RWPE2 (cell line): ENCODE measurements around the gene SARNP.

ENCODE experiments used
- ATAC-seq: fragments of 200-7000 bp; cut with Tn5 transposase; 3 replicates; pipeline ENCODE4 v1.9.1; 2021; ENCODE audit warnings: low read depth
- DNase-seq: peaks from one replicate; pipeline ENCODE4 v3.0.0-alpha.2; 2020; ENCODE audit warnings: low spot score
- H3K27ac ChIP-seq: fragments of 450-650 bp; 2 replicates; pipeline ENCODE4 v1.5.1; 2017; ENCODE audit warnings: mild to moderate bottlenecking; ENCODE audit not compliant: poor library complexity, severe bottlenecking
- H3K27me3 ChIP-seq: fragments of 250-450 bp; sonication (Bioruptor Pico); 2 replicates; pipeline ENCODE4 v1.5.1; 2021; ENCODE audit warnings: mild to moderate bottlenecking, moderate library complexity; ENCODE audit not compliant: insufficient read depth, poor library complexity, severe bottlenecking
- H3K36me3 ChIP-seq: fragments of 250-450 bp; sonication (Bioruptor Pico); 2 replicates; pipeline ENCODE4 v1.5.1; 2020; ENCODE audit warnings: low read depth, mild to moderate bottlenecking, moderate library complexity
- H3K4me1 ChIP-seq: fragments of 250-450 bp; sonication (Bioruptor Pico); 2 replicates; pipeline ENCODE4 v1.5.1; 2021; ENCODE audit warnings: mild to moderate bottlenecking, moderate library complexity; ENCODE audit not compliant: insufficient read depth, poor library complexity, severe bottlenecking
- H3K4me3 ChIP-seq: fragments of 250-450 bp; sonication (Bioruptor Pico); 2 replicates; pipeline ENCODE4 v1.5.1; 2021; ENCODE audit warnings: mild to moderate bottlenecking, moderate library complexity; ENCODE audit not compliant: severe bottlenecking
- H3K9me3 ChIP-seq: fragments of 250-450 bp; sonication (Bioruptor Pico); 2 replicates; pipeline ENCODE4 v1.5.1; 2021; ENCODE audit warnings: mild to moderate bottlenecking, moderate library complexity; ENCODE audit not compliant: severe bottlenecking
- TF ChIP-seq, protein P1 (sequence below): fragments of 450-650 bp; IDR thresholded peaks from one replicate; pipeline ENCODE4 v1.5.1; 2017; ENCODE audit warnings: mild to moderate bottlenecking, moderate library complexity; ENCODE audit not compliant: poor library complexity, severe bottlenecking

SARNP gene

DNA sequence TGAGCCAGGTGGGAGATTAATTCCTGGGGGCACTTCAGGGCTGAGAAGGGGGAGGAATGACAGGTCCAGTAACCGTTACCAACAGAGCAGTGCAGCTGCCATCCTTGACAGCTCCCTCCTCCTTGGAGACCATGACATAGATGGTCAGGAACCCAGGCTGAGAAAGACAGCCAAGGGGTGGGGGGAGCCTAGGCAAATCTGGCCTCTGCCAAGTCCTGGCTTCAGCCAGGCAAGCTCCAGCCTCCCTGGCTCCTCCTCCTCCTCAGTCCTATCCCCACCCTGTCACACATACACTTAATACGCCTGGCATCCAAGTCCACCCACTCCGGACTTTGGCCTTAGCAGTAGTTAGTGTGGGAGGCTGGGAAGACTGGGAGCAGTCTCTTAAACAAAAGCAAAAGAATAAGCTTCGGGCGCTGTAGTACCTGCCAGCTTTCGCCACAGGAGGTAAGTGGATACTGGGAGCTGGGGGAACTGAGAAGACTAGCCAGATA, 97.4 kb downstream of the SARNP start, which contains the start of gene RDH5:
TSS of gene RDH5 (plus strand) at position 323 of the 494 bp plus-strand sequence. CDS start 792 bp downstream, outside the sequence.
- H3K27me3 ChIP-seq, result no peaks in the 10 kb centered on the region
- TF ChIP-seq, protein P1, sequence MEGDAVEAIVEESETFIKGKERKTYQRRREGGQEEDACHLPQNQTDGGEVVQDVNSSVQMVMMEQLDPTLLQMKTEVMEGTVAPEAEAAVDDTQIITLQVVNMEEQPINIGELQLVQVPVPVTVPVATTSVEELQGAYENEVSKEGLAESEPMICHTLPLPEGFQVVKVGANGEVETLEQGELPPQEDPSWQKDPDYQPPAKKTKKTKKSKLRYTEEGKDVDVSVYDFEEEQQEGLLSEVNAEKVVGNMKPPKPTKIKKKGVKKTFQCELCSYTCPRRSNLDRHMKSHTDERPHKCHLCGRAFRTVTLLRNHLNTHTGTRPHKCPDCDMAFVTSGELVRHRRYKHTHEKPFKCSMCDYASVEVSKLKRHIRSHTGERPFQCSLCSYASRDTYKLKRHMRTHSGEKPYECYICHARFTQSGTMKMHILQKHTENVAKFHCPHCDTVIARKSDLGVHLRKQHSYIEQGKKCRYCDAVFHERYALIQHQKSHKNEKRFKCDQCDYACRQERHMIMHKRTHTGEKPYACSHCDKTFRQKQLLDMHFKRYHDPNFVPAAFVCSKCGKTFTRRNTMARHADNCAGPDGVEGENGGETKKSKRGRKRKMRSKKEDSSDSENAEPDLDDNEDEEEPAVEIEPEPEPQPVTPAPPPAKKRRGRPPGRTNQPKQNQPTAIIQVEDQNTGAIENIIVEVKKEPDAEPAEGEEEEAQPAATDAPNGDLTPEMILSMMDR, result no peak
- H3K9me3 ChIP-seq, result no peaks in the 10 kb centered on the region
- peaks cover 15% of the 10 kb centered on the region for H3K36me3 ChIP-seq
- DNase-seq, result no peak
- peaks cover 17% of the 10 kb centered on the region for H3K4me1 ChIP-seq
- H3K27ac ChIP-seq, result peak within 1 kb of the TSS; percentile 25
- no peak for ATAC-seq
- H3K4me3 ChIP-seq, result no peak within 1 kb of the TSS

DNA sequence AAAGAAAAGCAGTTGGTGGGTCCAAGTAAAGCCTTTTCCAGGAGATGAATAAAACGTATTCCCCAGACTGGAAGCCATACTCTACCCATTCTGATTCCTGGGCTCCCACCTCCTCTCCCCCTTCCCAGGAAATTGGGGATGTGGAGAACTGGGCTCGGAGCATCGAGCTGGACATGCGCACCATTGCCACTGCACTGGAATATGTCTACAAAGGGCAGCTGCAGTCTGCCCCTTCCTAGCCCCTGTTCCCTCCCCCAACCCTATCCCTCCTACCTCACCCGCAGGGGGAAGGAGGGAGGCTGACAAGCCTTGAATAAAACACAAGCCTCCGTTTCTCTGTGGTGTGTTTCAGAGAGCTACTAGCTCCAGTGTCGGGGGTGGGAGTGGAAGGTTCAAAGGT, 98.2 kb downstream of the SARNP start:
- DNase-seq (no peak), ATAC-seq (no peak)
- Histone ChIP-seq H3K27ac (no peak overlapping the region), H3K4me3 (no peak overlapping the region), H3K4me1 (peaks cover 17% of the 10 kb centered on the region), H3K36me3 (peaks cover 8% of the 10 kb centered on the region), H3K9me3 (no peaks in the 10 kb centered on the region), H3K27me3 (no peaks in the 10 kb centered on the region)
- TF ChIP-seq, protein P1, result no peak

DNA sequence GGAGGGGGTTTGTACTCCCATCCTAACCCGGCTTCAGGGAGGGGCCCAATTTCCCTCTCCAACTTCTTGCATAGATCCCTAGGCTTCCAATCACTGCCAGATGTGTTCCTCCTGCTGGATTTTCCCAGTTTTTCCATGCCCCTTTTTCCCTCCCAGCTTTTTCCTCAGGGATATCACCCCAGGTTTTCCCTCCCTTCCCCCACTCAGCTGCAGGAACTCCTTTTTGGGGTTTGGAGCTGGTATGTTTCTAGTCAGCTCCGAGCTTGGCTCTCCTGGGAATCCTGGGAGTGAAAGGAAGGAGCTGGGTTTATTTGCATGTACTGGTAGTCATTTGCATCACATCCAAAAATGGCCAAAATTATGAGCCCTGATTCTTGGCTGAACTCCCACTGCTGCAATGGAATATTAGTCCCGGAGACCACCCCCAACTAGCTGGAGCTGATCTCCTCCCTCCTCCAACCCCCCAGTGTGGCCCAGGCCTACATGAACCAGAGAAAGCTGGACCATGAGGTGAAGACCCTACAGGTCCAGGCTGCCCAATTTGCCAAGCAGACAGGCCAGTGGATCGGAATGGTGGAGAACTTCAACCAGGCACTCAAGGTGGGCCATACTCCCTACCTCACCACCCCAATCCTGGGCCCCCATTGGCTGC, 98.8 kb downstream of the SARNP start:
- no peak for ATAC-seq
- no peak for DNase-seq
- Histone ChIP-seq H3K4me3 (no peak overlapping the region), H3K36me3 (peaks cover 2% of the 10 kb centered on the region; the same call in 1 of the 2 replicates), H3K4me1 (peaks cover 20% of the 10 kb centered on the region), H3K9me3 (no peaks in the 10 kb centered on the region), H3K27me3 (no peaks in the 10 kb centered on the region), H3K27ac (peak overlapping the region; percentile 85)
- TF ChIP-seq, protein P1, result no peak

DNA sequence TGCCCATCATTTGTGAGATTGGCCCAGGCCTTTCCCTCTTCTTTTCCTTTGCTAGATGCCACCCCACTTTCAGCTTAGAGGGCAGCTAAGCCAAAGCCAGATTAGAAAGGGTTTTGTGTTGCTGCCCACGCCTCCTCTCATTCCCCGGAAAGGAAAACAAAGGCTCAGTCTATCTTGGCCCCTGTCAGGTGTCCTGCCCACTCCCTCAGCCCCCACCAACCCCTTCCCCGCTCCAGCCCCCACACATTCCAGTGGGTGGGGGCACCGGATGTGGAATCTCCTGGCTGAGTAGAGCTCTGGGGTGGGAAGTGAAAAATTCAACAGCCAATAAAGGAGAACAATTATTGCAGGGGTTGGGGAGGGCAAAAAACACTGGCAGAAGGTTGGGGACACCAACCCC, 99.5 kb downstream of the SARNP start:
- H3K4me1 ChIP-seq, result peaks cover 25% of the 10 kb centered on the region
- no peak overlapping the region for H3K4me3 ChIP-seq
- H3K36me3 ChIP-seq, result no peaks in the 10 kb centered on the region
- peak overlapping the region; percentile 85 for H3K27ac ChIP-seq
- DNase-seq (no peak), ATAC-seq (no peak)
- TF ChIP-seq, protein P1, result no peak
- no peaks in the 10 kb centered on the region for H3K27me3 ChIP-seq
- no peaks in the 10 kb centered on the region for H3K9me3 ChIP-seq
